ENCODE measurements around the gene CACNA1B.
"Not testable (repeated sequence)": the region's sequence is repeated elsewhere in the genome, so short reads cannot be mapped to it uniquely, and the experiment has no call there.

DNA sequence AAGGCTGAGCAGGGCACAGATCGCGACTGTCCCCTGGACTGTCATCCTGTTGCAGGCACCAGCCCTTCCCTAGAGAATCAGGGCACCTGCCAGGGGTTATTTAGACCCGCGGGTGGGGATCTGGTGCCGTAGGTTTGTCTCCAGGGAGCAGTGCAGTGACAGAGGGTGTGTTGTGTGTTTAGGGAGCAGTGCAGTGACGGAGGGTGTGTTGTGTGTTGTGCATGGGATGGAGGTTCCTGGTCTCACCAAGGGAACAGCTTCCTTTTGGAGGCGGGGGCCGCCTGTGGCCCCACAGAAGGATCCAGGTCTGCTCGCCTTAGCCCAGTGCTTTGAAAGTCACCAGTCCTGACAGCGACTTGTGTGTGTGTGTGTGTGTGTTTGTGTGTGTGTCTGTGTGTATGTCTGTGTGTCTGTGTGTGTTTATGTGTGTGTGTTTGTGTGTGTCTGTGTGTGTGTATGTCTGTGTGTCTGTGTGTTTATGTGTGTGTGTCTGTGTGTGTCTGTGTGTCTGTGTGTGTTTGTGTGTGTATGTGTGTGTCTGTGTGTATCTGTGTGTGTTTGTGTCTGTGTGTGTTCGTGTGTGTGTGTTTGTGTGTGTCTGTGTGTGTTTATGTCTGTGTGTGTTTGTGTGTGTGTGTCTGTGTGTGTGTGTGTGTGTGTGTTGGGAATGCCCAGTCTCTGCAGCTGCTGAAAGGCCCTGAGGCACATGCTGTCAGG is 265.1 kb downstream of the CACNA1B start:
- TF ChIP-seq, protein P1, sequence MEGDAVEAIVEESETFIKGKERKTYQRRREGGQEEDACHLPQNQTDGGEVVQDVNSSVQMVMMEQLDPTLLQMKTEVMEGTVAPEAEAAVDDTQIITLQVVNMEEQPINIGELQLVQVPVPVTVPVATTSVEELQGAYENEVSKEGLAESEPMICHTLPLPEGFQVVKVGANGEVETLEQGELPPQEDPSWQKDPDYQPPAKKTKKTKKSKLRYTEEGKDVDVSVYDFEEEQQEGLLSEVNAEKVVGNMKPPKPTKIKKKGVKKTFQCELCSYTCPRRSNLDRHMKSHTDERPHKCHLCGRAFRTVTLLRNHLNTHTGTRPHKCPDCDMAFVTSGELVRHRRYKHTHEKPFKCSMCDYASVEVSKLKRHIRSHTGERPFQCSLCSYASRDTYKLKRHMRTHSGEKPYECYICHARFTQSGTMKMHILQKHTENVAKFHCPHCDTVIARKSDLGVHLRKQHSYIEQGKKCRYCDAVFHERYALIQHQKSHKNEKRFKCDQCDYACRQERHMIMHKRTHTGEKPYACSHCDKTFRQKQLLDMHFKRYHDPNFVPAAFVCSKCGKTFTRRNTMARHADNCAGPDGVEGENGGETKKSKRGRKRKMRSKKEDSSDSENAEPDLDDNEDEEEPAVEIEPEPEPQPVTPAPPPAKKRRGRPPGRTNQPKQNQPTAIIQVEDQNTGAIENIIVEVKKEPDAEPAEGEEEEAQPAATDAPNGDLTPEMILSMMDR (conservative IDR thresholded peaks at IDR 0.05; ENCODE audit: low read depth, low read length) = not testable (repeated sequence)
- not testable (repeated sequence) for TF ChIP-seq CEBPB (IDR thresholded peaks at IDR 0.05; ENCODE audit: low read depth, low read length); RCOR1 (IDR thresholded peaks at IDR 0.05; ENCODE audit: insufficient replicate concordance, low read length)

All from IMR-90 (cell line).